GM15510 (cell line): ENCODE data around the gene ADISSP.

Source experiments
- POLR2A ChIP-seq: IDR thresholded peaks from 3 replicates; pipeline ENCODE4 v1.6.1; 2011; ENCODE audit warnings: borderline replicate concordance; ENCODE audit not compliant: insufficient read length; ENCODE audit errors: extremely low read depth

Gene ADISSP

GRCh38 chr20:3771552-3772058 lies 4.1 kb upstream of the ADISSP start:
- TF ChIP-seq POLR2A, result no peak

DNA sequence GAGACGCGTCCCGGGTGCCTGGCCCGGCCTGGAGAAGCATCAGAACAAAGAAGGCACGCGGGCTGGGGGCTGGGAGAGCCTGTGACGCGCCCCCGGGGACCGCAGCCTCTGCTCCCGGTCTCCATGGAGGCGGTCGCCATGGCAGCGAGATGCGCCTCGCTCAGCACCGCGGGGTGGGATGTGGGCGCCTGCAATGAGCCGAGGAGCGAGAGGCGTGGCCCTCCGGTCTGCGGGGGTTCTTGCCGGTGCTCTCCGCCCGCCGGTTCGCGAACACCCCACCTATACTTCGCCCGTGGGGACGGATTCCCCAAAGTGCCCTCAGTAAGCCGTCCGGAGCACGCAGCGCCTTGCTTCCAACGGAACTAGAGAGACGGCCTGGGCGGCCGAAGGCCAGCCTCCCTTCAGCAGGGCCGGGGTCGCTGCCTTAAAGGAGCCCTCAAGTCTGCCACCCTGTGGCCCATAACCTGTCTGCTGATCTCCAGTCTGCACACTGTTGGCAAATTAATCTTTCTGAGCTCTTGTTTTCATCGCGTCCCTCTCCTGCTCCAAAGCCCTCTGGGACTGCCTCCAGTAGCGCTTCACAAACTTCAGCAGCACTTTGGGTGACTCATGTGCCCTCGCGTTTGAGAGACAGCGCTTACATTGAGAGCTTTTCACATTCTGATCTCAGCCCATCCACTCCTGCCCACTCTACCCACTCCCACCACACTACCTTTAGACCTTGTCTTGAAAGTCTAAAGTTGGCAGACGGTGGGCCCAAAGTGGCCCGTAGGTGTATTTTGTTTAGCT lies 983 bp upstream of the ADISSP start:
- no peak for TF ChIP-seq POLR2A

GRCh38 chr20:3767110-3767426 lies 485 bp downstream of the ADISSP start:
- TF ChIP-seq POLR2A, result no peak

DNA sequence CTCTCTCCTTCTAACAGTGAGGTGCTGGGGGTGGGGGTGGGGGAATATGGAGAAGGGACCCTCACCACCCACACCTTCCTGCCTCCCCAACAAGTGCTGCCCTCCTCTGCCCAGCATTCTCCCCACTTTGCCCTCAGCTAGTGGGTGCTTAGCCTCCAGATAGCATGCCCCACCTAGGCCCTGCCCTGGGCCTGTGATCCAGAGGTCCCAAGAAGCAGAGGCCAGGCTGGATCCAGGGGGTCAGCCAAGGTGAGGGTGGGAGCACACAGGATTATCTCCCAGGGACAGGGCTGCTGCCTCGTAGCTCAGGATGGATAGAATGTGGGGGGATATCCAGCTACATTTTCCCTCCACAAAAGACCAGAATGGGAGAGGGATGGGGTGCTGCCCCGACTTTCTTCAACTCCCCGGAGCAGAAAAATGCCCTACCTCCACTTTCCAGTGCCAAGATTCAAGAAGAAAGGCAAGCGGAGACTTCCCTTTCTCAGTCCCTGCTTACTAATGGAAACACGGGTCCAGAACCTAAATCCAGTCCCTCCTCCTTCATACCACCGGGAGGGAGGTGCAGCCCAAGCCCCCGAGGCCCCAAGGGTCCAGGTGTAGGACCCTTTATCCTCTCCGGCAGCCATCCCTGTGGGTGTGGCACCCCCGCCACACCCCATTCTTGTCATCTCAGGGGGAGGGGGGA lies 987 bp downstream of the ADISSP start:
- TF ChIP-seq POLR2A, result no peak

DNA sequence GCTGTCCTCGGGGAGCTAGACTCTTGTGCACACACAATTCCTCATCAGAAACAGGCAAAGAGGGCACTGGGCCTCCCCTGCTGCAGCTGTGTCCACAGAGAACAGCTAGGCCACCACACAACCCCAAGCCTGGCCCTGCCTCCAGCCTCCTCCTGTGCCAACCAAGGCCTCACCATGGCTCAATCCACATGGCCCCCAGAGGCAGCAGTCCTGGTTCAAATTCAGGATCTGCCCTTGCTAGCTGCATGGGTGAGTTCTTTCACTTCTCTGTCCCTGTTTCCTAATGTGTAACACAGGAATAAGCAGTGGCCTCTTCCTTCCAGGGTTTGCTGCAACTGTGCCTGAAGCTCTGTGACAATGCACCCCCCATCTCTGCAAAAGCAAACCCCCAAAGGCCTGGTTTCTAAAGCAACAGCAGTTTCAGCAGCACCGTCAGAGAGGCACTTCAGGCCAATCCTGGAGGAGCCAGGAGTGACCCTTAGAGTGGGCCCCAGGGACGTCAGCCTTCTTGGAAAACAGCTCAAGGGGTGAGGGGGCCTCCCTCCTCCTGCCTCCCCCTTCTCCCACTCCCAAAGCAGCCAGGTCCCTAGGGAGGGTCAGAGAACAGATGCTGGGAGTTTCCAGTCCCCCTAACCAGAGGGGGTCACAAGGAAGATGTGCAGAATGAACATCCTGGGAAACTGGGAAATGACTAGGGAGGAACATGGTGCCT lies 2.2 kb downstream of the ADISSP start:
- TF ChIP-seq POLR2A, result no peak

- TF ChIP-seq POLR2A, result no peak
These were observed 2.9 kb downstream of the ADISSP start for GRCh38 chr20:3764659-3765058.

- no peak for TF ChIP-seq POLR2A
These were observed 3.6 kb downstream of the ADISSP start for GRCh38 chr20:3763671-3764601.

GRCh38 chr20:3760655-3761348 lies 6.8 kb downstream of the ADISSP start:
- no peak for TF ChIP-seq POLR2A

DNA sequence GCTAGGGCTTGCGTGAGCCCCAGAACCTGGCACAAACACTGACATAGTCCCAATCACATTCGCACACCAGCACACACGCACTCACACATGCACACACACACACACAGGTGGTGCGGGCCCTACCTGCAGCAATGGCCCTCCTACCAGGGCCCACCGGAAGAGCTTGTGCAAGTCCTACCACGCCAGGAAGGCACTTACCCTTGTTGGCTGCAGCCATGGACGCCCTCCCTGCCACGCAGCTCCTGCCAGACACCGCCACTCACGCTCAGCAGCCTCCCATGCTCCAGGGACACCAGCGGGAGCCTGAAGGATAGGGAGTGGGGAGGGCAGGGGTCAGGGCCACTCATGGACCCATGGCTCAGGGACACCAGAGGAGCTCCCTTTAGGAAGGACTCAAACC lies 7.7 kb downstream of the ADISSP start:
- TF ChIP-seq POLR2A, result no peak

DNA sequence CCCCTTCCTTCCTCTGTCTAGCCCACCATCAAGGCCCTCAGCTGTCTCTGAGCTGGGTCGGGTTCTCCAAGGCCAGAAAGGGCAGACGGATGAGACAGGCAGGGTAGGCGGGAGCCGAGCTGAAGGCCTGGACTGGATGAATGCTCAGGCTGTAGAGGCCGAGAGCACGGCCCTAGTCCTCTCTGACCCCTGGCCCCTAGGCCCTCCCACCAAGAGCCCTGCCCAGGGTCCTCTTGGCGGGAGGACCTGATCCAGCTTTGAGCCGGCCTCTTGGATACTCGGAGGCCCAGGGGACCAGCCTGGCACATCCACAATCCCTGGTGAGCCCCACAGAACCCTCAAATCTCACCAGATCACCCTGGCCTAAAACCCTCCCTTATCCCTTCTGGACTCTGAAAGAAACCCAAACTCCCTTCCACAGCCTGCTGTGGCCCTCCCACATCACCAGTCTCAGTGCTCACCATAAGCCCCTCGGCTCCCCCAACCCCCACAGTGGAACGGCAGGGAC lies 8.2 kb downstream of the ADISSP start:
- no peak for TF ChIP-seq POLR2A

GRCh38 chr20:3758566-3758965 lies 9.0 kb downstream of the ADISSP start:
- TF ChIP-seq POLR2A, result no peak

- TF ChIP-seq POLR2A, result no peak
These were observed 10.3 kb downstream of the ADISSP start for GRCh38 chr20:3757268-3757667.

DNA sequence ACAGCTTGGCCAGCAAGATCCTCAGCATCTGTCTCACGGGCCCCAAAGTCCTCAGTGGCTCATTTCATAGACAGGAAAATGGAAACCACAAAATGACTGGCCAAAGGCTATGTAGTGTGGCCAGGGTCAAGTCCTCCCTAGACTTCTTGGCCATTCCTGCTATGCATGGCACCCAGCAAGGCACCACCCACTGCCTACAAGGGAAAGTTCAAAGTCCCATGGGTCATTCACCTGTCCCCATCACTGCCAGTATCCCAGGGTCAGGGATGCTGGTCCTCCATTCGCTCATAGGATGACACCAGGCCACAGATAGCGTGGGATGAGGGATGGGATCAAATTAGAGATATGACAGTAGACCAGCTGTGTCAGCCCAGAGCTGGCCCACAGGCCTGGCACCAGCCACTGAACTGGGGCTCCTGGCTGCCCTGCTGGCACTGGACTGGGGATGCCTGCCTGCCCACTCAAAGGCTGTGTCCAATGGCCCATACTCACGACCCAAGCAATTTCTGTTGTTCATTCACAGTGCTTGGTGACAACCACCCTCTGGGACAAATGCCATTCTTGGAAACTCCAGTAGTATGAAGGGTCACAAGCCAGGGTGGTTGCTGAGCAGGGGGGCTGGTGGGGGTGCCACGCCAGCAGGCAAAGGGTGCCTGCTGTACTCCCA lies 11.6 kb downstream of the ADISSP start:
- no peak for TF ChIP-seq POLR2A

- no peak for TF ChIP-seq POLR2A
These were observed 12.3 kb downstream of the ADISSP start for GRCh38 chr20:3755269-3755668.

DNA sequence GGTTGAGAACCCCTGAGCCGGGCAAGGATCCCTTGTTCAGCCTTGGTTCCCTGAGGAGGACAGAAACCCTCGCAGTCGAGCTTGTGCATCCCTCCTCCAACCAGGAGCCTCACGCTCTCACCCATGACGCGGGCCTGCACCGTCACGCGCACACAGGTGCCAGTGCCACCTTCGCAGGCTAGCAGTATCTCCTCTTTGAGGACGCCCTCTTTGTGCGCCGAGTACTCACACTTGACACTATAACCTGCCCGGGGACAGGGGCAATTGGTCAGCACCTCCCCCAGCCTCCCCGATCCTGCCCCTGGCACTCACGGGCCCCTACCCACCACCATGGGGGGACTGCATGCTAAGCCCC lies 13.3 kb downstream of the ADISSP start:
- TF ChIP-seq POLR2A, result no peak
